Measurements from ENCODE around the gene CCDC112.

Gene CCDC112

DNA sequence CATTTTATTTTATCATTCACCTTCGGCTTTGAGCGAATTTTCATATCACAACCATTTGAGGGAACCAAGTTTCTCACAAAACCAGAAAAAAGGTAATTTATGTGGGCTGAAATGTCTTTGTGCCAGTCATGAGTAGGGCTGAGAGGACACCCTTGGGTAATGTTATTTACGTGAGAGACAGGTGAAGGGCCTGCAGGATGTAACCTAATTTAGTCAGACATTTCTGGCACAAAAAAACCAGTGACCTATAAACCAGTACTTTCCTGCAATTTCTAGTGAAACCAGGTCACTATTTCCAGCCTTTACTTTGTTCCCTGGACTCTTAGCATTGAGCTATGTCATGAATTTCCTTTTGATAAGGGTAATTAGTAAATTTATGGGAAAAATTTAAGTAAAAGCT is 17.2 kb upstream of the CCDC112 start:
- H3K27me3 ChIP-seq (replicated peaks; ENCODE audit: control insufficient read depth, insufficient read depth, low read length) = no peaks in the 10 kb centered on the region
- DNase-seq (ENCODE audit: extremely low read depth, insufficient read length) = no peak
- TF ChIP-seq, protein P1, sequence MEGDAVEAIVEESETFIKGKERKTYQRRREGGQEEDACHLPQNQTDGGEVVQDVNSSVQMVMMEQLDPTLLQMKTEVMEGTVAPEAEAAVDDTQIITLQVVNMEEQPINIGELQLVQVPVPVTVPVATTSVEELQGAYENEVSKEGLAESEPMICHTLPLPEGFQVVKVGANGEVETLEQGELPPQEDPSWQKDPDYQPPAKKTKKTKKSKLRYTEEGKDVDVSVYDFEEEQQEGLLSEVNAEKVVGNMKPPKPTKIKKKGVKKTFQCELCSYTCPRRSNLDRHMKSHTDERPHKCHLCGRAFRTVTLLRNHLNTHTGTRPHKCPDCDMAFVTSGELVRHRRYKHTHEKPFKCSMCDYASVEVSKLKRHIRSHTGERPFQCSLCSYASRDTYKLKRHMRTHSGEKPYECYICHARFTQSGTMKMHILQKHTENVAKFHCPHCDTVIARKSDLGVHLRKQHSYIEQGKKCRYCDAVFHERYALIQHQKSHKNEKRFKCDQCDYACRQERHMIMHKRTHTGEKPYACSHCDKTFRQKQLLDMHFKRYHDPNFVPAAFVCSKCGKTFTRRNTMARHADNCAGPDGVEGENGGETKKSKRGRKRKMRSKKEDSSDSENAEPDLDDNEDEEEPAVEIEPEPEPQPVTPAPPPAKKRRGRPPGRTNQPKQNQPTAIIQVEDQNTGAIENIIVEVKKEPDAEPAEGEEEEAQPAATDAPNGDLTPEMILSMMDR (IDR thresholded peaks at IDR 0.05; ENCODE audit: insufficient read depth, low read length, poor library complexity, severe bottlenecking) = no peak
- no peaks in the 10 kb centered on the region for H3K36me3 ChIP-seq (ENCODE audit: control insufficient read depth, insufficient read depth, low read length)
- no peak overlapping the region for H3K4me3 ChIP-seq (replicated peaks; ENCODE audit: low read depth, low read length)

DNA sequence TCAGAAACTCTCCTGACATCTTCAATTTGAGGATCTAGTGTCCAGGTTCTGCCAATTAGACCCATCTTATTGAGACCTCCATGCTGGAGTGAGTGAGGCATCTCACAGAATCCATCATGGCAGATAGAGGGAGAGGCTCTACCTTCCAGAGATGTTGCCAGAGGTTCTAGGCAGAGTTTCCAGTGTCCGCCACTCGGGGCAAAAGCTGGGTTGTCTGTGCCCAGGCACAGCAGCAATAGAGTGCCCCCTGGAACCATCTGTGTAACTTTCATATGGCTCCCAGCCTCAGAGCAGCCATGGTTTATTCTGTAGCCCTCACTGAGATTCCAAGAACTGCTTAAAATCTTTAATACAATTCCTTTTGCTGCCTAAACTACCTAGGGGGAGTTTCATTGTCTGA is 16.6 kb upstream of the CCDC112 start:
- Histone ChIP-seq H3K27me3 (replicated peaks; ENCODE audit: control insufficient read depth, insufficient read depth, low read length) (no peaks in the 10 kb centered on the region), H3K4me3 (replicated peaks; ENCODE audit: low read depth, low read length) (no peak overlapping the region), H3K36me3 (ENCODE audit: control insufficient read depth, insufficient read depth, low read length) (no peaks in the 10 kb centered on the region)
- TF ChIP-seq, protein P1 (IDR thresholded peaks at IDR 0.05; ENCODE audit: insufficient read depth, low read length, poor library complexity, severe bottlenecking) = no peak
- DNase-seq (ENCODE audit: extremely low read depth, insufficient read length) = no peak

GRCh38 chr5:115309751-115310370 is 13.4 kb upstream of the CCDC112 start:
- DNase-seq (ENCODE audit: extremely low read depth, insufficient read length) = peak; percentile 20
- H3K4me3 ChIP-seq (replicated peaks; ENCODE audit: low read depth, low read length) = no peak overlapping the region
- no peaks in the 10 kb centered on the region for H3K27me3 ChIP-seq (replicated peaks; ENCODE audit: control insufficient read depth, insufficient read depth, low read length)
- TF ChIP-seq, protein P1 (IDR thresholded peaks at IDR 0.05; ENCODE audit: insufficient read depth, low read length, poor library complexity, severe bottlenecking) = peak; percentile 42
- H3K36me3 ChIP-seq (ENCODE audit: control insufficient read depth, insufficient read depth, low read length) = no peaks in the 10 kb centered on the region

GRCh38 chr5:115308815-115309214 is 12.4 kb upstream of the CCDC112 start:
- Histone ChIP-seq H3K4me3 (replicated peaks; ENCODE audit: low read depth, low read length) (no peak overlapping the region), H3K36me3 (ENCODE audit: control insufficient read depth, insufficient read depth, low read length) (no peaks in the 10 kb centered on the region), H3K27me3 (replicated peaks; ENCODE audit: control insufficient read depth, insufficient read depth, low read length) (no peaks in the 10 kb centered on the region)
- no peak for DNase-seq (ENCODE audit: extremely low read depth, insufficient read length)
- TF ChIP-seq, protein P1 (IDR thresholded peaks at IDR 0.05; ENCODE audit: insufficient read depth, low read length, poor library complexity, severe bottlenecking) = no peak

GRCh38 chr5:115306011-115306536 is 9.6 kb upstream of the CCDC112 start:
- Histone ChIP-seq H3K36me3 (ENCODE audit: control insufficient read depth, insufficient read depth, low read length) (no peaks in the 10 kb centered on the region), H3K27me3 (replicated peaks; ENCODE audit: control insufficient read depth, insufficient read depth, low read length) (no peaks in the 10 kb centered on the region), H3K4me3 (replicated peaks; ENCODE audit: low read depth, low read length) (no peak overlapping the region)
- DNase-seq (ENCODE audit: extremely low read depth, insufficient read length) = no peak
- TF ChIP-seq, protein P1 (IDR thresholded peaks at IDR 0.05; ENCODE audit: insufficient read depth, low read length, poor library complexity, severe bottlenecking) = no peak
